AG04449 (cell line): Measurements from ENCODE around the gene ANKFN1.

Experiments used
- CTCF ChIA-PET: fragments of 350-600 bp; formaldehyde crosslinking; extraction: SDS; loops from one replicate; lab custom pipeline; 2021; ENCODE audit warnings: antibody characterized with exemption; lab: Yijun Ruan, JAX
- POLR2A ChIA-PET: fragments of 400-600, 350-600 bp; formaldehyde crosslinking; extraction: SDS; loops from one replicate; lab custom pipeline; 2020; ENCODE audit warnings: antibody characterized with exemption, inconsistent platforms; lab: Yijun Ruan, JAX
- DNase-seq: peaks from one replicate; pipeline ENCODE4 v3.0.0-alpha.2; 2010; ENCODE audit warnings: low read depth, low spot score
- H3K4me3 ChIP-seq: 2 replicates; pipeline ENCODE4 v1.5.1; 2011; ENCODE audit warnings: low read depth, mild to moderate bottlenecking, control low read depth, low read length
- TF ChIP-seq, protein P1 (sequence below): IDR thresholded peaks from one replicate; pipeline ENCODE4 v1.5.1; 2011; ENCODE audit warnings: mild to moderate bottlenecking, moderate library complexity, low read length, control low read depth, inconsistent platforms; ENCODE audit not compliant: insufficient read depth; ENCODE audit errors: missing control alignments

ANKFN1 gene

DNA sequence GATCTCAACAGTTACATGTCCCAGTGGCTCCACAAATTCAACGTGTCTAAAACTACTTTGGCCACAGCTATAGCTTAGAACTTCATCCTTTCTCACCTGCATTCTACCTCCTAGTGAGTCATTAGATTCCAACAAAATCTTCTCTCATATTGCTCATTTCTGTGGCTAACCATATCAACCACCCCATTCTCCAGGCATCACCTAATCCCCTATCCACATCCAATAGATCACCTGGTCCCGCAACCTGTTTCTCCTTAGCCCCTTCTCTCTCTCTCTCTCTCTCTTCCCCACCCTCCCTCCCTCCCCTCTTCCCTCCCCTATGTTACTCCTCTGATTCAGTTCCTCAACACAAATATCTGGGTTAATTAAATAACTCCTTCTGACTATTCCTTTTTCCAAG, 64.6 kb downstream of the ANKFN1 start:
- ChIA-PET CTCF (no interaction called here), POLR2A (no interaction called here)
- no peak for DNase-seq
- H3K4me3 ChIP-seq = no peak overlapping the region
- TF ChIP-seq, protein P1, sequence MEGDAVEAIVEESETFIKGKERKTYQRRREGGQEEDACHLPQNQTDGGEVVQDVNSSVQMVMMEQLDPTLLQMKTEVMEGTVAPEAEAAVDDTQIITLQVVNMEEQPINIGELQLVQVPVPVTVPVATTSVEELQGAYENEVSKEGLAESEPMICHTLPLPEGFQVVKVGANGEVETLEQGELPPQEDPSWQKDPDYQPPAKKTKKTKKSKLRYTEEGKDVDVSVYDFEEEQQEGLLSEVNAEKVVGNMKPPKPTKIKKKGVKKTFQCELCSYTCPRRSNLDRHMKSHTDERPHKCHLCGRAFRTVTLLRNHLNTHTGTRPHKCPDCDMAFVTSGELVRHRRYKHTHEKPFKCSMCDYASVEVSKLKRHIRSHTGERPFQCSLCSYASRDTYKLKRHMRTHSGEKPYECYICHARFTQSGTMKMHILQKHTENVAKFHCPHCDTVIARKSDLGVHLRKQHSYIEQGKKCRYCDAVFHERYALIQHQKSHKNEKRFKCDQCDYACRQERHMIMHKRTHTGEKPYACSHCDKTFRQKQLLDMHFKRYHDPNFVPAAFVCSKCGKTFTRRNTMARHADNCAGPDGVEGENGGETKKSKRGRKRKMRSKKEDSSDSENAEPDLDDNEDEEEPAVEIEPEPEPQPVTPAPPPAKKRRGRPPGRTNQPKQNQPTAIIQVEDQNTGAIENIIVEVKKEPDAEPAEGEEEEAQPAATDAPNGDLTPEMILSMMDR = no peak

DNA sequence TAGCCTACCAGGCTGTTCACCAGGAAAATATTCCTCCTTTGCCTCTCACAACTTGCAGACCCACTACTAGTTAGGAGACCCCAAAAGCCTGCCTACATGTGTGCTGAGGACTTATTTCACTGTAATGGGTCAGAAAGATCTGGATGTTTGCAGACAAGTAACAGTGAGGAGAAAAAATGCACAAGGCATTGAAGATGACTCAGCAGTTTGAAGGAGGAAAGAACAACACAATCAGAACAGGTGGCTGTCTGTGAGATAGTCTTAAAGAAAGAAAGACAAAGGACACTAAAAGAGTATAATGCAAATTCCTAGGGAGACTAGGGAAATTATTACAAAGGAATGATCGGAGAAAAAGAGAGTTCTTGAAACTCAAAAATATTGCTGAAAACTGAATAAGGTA, 69.0 kb downstream of the ANKFN1 start:
- no peak for DNase-seq
- CTCF ChIA-PET = no interaction called here
- POLR2A ChIA-PET = no interaction called here
- TF ChIP-seq, protein P1 = no peak
- no peak overlapping the region for H3K4me3 ChIP-seq

DNA sequence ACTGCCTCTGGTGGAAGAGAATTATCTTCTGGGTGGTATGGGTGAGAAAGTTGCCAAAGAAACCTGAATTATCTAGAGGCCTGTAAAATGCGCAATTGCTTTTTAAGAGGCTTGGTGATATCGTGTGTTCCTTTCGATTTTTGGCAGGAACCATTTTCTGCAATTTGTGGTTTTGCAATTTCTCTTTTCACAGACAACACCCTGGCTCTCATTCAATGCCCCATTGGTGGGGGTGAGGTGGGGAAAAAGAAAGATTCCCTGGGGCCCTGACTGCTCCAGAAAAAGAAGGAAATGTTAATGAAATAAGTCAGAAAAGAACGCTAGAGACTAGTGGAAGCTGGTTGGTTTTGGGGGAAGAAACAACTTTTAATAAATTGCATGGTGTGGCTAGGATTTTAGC, 77.4 kb downstream of the ANKFN1 start:
- CTCF ChIA-PET = interaction anchor here (1.3 kb wide), 1 partner anchor 103 kb away, joined by 3 read pairs; no protein-coding TSS in a partner anchor

DNA sequence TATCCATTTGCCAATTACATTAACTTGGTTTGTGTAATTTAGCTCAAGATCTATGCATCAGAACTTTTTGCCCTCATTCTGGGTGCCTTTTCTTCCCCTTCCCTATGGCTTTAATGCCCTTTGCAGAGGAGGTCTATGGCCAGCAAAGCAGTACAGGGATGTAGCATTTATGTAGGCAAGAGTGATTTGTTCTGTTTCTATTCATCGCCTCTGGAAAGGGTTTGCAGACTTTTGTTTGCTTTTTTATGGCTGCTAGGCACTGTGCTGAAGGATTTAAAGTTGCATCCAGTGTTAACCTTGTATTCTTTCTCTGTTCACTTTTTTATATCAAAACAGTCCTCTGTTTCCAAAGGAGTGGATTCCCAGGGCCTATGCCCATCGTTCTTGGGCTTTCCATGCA, 78.0 kb downstream of the ANKFN1 start:
- no peak overlapping the region for H3K4me3 ChIP-seq
- ChIA-PET CTCF (interaction anchor here (1.3 kb wide), 1 partner anchor 104 kb away, joined by 3 read pairs; no protein-coding TSS in a partner anchor), POLR2A (no interaction called here)
- DNase-seq = no peak
- TF ChIP-seq, protein P1 = no peak

More for the DNA sequence above, 77.4 kb downstream of the ANKFN1 start:
- DNase-seq = no peak
- TF ChIP-seq, protein P1 = no peak
- no peak overlapping the region for H3K4me3 ChIP-seq
- POLR2A ChIA-PET = no interaction called here

DNA sequence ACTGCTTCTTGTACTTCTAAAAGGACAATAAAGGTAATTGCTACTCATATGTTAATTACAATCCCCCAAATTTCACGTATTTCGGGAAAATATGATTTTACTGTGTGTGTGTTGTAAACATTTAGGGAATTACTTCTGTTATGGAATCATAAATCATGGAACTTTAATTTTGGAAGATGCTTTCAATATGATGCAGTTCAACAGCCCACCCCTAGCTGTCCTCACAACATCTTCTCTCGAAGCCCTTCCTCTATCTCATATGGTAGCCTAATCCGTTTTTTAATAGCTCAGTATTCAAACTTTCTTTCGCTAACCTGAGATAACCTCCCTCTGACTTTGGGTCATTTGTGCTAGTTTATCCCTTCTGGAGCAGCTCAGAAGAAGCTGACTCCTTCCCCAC, 78.4 kb downstream of the ANKFN1 start:
- DNase-seq = no peak
- H3K4me3 ChIP-seq = no peak overlapping the region
- TF ChIP-seq, protein P1 = no peak
- CTCF ChIA-PET = interaction anchor here (1.9 kb wide), 1 partner anchor 88 kb away, joined by 6 read pairs; no protein-coding TSS in a partner anchor
- POLR2A ChIA-PET = no interaction called here

DNA sequence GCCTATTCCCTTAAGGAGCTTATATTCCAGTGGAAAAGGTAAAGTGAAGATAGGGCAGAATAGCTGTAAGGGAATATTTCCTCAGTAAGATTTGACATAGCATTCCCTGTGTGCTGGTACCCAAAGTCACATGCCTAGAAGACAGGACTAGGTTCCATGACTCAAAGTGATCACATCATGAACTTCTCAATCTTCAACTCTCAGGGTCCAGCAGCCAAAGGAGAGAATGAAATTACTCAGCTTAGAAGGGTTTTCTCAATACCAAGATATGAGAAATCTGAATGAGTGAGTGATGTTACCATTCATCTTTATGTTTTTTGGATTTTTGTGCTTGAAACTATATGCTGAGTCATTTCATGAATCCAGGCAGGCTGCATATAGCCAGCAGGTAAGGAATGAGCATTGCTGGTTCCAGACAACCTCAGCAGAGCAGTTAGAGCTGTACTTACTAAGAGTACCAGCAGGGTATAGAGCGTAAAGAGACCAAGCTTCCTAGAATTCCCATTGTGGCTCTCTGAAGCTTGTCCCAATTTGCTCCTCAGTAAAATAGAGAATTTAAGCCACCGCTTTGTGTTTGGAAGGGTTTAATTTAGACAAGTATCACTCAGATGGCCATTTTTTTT, 91.1 kb downstream of the ANKFN1 start:
- CTCF ChIA-PET = interaction anchor here (1.2 kb wide), 1 partner anchor 8 kb away, joined by 3 read pairs; no protein-coding TSS in a partner anchor
- TF ChIP-seq, protein P1 = no peak
- POLR2A ChIA-PET = no interaction called here
- no peak overlapping the region for H3K4me3 ChIP-seq
- DNase-seq = no peak
